ENCODE results near the gene RDH16.
"Not testable (repeated sequence)": the region's sequence is repeated elsewhere in the genome, so short reads cannot be mapped to it uniquely, and the experiment has no call there.

Gene RDH16

DNA sequence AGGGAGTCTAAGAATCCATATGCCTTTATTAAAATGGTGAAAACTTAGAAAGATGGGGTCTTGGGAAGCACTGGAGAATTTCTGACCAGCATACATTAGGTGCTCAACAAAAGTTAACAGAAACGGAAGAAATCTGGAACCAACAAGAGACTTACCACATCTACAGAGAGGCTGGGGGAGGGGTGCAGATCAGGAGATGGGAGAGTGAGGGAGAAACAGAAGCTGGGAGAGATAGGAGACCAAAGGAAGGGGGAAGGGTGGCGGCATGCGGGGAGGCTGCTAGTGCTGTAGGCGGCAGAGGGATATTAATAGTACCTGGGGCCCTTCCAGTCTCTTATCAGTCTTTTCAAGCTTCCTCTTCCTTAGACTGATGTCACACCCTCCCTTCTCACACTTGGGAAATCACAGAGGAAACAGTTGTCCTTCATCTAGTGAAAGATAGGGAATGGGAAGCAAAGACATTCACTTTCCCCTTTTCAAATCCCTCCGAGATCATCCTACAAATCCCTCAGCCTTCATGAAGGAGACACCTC is 30.9 kb upstream of the RDH16 start:
- DNase-seq = no peak

DNA sequence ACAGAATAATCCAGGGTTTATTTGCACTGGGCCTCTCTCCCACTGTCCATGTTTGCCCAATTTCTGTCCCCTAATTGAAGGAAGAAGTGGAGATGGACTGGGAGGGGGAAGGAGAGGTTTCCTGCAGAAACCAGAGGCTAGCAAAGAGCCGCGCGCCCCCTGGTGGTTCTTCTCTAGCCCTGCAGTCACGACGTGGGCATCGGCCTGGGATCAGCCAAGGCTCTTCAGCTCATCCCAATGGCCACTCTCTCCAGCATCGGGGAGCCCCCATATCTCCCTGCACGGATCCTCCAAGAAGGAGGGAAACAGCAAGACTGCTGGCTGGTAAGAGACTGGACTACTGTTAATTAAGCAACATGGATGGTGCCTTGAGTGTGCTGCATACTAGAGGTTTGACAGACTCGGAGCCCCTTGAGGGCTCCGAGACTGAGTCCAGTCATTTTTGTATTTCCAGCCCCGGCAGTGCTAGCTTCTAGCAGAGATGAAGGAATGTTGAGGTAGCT is 30.2 kb upstream of the RDH16 start:
- DNase-seq = peak; percentile 15

DNA sequence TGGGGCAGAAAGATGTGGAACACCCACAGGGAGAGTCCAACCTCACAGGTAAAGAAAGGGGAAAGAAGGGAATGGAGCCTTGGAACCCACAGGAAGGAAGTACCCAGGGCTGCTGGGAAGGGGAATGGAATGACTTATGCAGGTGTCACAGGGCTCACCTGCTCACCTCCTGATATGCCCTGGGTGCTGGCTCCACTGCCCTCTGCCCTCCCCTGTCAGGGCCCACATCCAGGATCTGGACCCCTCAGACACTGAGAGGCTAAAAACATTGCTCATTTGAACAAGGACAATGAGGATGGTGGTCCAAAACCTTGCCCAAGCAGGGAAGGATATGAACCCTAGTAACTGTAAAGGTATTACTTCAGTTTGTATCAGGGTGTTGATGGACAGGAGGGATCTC is 29.6 kb upstream of the RDH16 start:
- DNase-seq = no peak

DNA sequence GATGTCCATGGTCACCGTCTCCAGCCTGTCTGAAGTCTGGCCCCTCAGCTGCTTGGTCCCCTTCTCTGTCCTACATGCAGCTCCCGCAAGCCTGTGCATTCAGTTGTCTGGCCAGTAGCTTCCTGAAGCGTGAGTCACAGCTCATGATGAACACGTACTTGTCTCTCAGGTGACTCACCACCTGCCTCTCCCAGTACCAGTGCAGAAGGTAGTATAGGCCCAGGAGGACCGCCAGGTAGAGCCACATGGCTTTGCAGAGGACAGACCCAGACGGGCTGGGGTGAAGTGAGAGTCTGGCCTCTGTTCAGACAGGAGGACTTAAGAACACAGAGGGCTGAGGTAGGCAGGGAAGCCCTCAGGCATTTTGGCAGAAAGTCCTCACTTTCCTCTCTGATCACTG is 28.3 kb upstream of the RDH16 start:
- not testable (repeated sequence) for DNase-seq

DNA sequence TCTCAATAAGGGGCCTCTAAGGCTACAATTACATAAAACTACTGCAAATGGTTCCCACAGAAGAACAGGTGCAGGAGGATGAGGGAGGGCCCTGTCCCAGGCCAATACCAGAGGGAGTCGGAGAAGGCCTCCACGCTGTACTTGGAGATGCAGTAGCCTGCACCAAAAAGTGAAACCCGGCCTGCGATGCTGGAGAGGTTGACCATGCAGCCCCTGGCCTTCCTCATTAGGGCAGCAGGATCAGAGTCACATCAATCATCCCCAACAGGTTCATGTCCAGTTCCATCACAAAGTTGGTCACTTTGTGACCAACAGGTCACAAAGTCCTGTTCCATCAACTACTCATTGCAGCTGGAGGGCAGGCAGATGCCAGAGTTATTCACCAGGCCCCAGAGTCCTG is 26.0 kb upstream of the RDH16 start:
- DNase-seq = no peak

DNA sequence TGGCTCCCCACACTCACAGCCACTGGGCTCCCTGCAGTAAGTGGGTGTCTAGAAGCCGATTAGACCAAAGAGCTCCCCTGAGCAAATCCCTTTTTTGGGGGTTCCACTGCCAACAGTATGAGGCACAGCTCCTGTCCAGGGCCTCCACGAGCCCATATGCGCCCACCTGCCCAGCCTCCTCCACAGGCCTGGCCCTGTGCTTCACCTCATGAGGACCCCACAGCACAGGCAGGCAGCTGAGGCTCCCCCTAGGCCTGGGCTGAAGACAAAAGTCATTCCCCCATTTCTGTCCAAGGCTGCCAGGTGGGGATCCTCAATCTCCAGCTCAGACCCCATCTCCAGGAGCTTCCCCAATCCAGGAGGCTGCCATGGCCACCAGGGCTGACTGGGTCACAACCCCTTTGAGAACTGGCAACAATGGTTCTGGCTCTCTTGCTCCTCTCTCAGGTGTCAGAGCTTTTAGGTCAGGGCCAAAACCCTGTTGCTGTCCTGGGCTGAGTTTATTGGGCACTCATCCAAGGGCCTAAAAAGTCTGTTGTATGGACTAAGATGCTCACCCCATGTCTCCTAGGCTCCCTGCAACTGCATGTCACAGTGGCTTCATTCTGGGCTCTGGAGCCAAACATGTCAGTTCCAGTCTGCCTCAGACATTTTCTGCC is 25.3 kb upstream of the RDH16 start:
- DNase-seq = not testable (repeated sequence)

DNA sequence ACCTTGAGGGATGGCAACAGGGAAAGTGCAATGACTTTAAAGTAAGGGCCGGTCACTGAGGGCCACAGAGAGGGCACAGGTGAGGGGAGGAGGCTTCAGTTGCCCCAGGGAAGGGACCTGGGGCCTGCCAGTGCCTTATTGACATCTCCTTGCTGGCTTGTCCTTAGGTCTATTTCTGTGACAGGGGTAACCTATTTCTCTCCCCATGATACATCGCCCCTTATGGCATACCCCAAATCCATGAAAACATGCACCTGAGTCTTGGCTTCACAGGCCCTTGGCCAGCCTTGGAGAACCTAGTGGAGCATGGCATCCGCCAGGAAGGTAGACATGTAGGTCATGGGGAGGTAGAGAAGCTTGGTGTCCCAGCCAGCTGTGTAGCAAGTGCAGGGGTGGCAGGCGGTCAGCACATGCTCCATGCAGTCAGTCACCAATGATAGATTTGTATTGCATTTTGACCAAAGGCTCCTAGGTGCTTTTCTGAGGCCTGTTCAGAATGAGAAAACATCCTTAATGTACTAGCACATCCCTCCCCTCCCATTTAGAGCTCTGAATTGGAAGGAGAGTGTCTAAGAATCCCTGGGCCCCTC is 23.6 kb upstream of the RDH16 start:
- DNase-seq = no peak

DNA sequence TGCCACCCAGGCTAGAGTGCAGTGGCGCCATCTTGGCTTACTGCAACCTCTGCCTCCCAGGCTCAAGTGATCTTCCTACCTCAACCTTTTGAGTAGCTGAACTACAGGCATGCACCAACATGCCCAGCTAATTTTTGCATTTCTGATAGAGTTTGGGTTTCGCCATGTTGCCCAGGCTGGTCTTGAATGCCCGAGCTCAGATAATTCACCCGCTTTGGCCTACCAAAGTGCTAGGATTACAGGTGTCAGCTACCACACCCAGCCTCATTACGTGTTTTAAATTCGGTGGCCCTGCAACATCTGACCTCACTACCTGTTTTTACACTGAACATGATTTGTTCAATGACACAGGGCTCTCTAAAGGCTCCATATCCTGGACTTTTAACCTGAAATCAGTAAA is 22.9 kb upstream of the RDH16 start:
- no peak for DNase-seq

DNA sequence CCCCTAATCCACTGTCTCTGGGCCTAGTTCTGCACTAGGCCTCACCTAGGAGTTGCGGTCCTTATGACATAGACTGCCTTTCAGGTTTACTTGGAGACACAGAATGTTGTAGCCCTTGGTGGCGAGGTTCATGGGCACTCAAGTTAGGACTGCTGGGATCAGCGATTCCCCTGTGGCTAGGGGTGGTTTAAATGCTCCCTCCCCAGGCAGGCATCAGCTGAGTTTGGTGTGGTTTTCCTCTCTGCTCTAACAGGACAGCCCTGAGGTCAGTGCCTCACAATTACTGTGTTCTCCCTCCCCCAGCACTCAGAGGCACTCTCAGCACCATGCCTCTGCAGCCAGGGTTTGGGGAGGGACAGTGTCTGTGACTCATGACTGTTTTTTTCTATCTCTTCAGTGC is 22.2 kb upstream of the RDH16 start:
- DNase-seq = no peak

DNA sequence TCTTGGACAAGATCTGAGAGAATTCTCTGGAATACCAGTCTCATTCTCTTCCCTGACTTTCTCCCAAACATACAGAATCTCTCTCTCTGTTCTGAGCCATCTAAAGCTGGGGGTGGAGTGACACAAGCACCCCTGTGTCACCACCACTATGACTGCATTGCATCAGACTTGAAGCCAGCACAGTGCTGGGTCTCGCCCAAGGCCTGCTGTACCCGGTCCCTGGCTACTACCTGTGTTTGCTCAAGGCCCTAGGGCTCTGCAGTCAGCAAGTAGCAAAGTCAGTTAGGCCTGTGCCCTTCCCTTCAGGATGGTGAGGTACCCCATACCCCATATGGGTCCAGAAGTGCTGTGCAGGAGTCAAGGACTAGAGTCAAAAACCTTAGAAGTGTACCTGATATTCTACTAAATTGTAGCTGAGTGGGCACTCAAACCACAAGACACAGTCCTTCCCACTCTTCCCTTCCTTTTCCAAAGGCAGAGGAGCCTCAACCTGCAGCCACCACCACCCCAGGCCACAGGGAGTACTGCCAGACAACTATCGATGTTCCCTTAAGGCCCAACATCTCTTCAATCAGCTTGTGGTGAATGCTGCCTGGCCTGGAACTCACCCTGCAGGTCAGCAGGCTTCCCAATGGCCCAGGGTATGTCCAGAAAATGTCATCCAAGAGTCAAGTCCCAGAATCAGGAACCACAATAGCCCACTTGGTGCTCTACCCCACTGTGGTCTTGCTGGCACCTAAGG is 21.2 kb upstream of the RDH16 start:
- DNase-seq = no peak

DNA sequence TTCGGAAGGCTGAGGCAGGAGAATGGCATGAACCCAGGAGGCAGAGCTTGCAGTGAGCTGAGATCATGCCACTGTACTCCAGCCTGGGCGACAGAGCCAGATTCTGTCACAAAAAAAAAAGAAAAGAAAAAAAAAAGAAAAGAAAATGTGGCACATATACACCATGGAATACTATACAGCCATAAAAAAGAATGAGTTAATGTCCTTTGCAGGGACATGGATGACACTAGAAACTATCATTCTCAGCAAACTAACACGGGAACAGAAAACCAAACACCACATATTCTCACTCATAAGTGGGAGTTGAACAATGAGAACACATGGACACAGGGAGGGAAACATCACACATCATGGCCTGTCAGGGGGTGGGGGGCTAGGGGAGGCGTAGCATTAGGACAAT is 20.0 kb upstream of the RDH16 start:
- DNase-seq = not testable (repeated sequence)

DNA sequence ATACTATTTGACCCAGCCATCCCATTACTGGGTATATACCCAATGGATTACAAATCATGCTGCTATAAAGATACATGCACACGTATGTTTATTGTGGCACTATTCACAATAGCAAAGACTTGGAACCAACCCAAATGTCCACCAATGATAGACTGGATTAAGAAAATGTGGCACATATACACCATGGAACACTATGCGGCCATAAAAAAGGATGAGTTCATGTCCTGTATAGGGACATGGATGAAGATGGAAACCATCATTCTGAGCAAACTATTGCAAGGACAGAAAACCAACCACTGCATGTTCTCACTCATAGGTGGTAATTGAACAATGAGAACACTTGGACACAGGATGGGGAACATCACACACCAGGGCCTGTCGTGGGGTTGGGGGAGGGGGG is 16.8 kb upstream of the RDH16 start:
- DNase-seq = not testable (repeated sequence)

DNA sequence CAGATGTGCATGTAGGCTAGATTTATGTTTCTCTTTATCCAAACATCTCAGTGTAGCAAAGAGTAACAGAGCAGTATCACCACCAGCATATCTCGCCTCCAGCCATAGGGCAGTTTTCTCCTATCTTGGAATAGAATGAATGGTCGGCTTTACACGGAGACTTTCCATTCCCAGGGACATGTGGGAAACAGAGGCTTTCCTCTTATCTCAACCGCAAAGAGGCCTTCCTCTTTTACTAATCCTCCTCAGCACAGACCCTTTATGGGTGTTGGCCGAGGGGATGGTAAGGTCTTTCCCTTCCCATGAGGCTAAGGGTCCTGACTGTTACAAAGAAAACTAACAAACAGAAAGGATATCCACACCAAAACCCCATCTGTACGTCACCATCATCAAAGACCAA is 11.5 kb upstream of the RDH16 start:
- not testable (repeated sequence) for DNase-seq

DNA sequence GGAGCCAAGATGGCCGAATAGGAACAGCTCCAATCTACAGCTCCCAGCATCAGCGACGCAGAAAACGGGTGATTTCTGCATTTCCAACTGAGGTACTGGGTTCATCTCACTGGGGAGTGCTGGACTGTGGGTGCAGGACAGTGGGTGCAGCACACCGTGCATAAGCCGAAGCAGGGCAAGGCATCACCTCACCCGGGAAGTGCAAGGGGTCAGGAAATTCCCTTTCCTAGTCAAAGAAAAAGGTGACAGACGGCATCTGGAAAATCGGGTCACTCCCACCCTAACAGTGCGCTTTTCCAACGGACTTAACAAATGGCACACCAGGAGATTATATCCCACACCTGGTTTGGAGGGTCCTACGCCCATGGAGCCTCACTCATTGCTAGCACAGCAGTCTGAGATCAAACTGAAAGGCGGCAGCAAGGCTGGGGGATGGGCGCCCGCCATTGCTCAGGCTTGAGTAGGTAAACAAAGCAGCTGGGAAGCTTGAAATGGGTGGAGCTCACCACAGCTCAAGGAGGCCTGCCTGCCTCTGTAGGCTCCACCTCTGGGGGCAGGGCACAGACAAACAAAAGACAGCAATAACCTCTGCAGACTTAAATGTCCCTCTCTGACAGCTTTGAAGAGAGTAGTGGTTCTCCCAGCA is 8.7 kb upstream of the RDH16 start:
- DNase-seq = not testable (repeated sequence)

DNA sequence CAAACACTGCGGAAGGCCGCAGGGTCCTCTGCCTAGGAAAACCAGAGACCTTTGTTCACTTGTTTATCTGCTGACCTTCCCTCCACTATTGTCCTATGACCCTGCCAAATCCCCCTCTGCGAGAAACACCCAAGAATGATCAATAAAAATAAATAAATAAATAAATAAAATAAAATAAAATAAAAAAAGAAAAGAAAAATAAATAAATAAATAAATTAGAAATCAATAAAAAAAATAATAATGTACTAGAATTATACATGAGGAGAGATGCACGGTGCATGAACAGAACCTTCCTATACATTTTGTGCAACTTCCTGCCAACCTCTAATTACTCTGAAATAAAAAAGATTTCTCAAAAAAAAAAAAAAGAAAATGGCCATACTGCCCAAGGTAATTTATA is 7.7 kb upstream of the RDH16 start:
- not testable (repeated sequence) for DNase-seq

DNA sequence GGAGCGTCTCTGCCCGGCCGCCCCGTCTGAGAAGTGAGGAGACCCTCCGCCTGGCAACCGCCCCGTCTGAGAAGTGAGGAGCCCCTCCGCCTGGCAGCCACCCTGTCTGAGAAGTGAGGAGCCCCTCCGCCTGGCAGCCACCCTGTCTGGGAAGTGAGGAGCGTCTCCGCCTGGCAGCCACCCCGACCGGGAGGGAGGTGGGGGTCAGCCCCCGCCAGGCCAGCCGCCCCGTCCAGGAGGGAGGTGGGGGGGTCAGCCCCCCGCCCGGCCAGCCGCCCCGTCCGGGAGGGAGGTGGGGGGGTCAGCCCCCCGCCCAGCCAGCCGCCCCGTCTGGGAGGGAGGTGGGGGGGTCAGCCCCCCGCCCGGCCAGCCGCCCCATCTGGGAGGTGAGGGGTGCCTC is 6.1 kb upstream of the RDH16 start:
- not testable (repeated sequence) for DNase-seq

DNA sequence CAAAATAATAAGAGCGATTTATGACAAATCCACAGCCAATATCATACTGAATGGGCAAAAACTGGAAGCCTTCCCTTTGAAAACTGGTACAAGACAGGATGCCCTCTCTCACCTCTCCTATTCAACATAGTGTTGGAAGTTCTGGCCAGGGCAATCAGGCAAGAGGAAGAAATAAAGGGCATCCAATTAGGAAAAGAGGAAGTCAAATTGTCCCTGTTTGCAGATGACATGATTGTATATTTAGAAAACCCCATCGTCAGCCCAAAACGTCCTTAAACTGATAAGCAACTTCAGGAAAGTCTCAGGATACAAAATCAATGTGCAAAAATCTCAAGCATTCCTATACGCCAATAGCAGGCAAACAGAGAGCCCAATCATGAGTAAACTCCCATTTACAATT is 4.8 kb upstream of the RDH16 start:
- DNase-seq = not testable (repeated sequence)

DNA sequence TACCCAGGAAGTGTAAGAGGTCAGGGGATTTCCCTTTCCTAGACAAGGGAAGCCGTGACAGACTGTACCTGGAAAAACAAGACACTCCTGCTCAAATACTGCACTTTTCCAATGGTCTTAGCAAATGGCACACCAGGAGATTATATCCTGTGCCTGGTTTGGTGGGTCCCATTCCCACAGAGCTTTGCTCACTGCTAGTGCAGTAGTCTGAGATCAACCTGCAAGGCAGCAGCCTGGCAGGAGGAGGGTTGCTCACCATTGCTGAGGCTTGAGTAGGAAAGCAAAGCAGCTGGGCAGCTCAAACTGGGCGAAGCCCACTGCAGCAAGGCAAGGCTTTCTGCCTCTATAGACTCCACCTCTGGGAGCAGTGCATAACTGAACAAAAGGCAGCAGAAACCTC is 1.0 kb upstream of the RDH16 start:
- DNase-seq = no peak

DNA sequence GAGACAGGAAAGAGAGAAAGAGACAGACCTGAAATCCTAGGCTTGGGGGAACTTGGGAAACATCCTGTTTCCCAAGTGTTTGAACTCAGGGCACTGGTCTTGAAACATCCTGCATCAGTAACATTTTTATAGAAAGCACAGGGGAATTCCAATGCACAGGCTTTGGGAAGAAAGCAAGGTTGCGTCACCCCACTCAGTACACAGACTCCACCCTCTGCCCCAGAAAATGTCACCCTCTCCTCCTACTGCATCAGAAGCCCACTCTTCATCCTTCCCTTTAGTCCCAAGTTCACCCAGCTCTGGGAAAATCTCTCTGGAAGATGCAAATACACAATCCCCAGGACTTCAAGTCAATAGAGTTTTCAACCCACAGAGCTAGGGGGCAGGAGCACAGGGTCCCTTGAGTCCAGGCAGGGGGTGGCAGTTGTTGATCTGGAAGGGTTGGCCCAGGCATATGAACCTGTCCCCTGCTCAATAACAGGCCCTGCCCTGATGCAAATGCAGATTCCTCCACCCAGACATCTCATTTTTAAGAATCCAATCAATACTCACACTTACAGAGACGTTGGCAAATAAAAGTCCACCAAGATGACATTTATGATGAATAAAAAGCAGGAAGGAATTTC is 1.7 kb downstream of the RDH16 start:
- no peak for DNase-seq

DNA sequence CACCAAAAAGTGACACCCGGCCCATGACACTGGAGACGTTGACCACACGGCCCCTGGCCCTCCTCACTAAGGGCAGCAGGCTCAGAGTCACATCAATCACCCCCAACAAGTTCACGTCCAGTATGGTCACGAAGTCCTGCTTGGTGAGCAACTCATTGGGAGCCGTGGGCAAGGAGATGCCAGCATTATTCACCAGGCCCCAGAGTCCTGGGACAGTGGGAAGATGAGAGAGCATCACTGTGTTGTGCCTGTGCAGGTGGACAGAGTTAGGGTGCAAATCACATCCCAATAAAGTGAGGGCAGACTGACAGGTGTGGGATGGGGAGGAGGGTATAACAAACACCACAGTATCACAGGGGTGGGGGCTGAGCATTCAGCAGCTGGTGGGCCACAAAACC is 2.5 kb downstream of the RDH16 start:
- no peak for DNase-seq

DNA sequence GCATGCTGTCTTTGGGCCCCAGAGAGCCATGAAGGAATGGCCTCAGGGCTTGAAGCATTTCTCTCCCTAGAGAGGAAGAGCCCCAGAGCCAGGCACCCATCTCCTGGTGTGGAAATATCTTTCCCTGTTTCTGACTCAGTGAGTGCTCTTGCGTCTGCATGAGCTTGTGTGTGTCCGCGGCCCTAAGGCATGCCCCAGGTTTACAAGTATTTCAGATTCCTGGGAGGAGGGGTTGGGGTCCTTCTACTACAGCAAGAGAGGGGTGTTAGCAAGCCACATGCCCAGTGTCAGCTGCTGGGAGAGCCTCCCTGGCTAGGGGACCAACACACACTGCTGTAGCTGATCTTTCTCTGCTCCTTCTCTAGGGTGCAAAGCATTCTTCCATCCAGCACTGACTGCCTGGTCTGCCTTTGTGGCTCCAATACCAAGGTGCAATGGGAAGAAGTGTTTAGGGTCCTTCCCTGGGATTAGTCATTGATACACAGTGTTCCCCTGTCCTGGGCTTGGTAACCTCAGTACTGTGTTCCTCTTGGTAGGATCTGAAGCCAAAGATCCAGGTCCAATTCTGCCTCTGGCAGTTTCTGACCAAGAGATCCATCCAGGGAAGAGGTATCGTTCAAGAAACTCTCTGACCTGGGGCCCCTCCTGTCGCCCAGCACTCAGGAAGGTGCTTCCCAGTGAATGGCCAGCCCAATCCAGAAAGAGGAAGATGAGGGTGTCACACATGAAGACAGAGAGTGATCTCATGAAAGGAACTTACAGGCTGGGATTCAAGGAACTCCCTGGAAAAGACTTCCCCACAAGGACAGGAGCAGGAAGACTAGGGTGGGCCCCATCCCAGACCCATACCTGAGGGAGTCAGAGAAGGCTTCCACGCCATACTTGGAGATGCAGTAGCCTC is 3.1 kb downstream of the RDH16 start:
- DNase-seq = no peak

DNA sequence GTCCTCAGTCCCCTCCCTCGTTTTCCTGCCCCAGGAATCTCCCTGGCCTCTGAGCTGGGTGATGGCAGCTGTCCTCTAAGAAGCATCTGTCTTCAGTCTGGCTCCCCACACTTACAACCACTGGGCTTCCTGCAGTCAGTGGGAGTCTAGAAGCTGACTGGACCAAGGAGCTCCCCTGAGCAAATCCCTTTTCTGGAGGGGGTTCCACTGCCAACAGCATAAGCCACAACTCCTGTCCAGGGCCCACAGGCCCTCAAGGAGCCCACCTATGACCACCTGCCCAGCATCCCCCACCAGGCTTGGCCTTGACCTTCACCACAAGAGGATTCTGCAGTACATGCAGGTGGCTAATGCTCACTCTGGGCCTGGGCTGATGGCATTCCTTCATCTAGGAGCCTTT is 4.1 kb downstream of the RDH16 start:
- DNase-seq = no peak
